Endothelial cell of hepatic sinusoid (primary cell): Measurements from ENCODE around the gene DOCK11.

Source experiments
- in situ Hi-C: cut with HindIII; loops from 2 replicates; pipeline ENCODE4 v1.10.0; 2017; ENCODE audit warnings: low sequenced_read_pairs

The DOCK11 gene

DNA sequence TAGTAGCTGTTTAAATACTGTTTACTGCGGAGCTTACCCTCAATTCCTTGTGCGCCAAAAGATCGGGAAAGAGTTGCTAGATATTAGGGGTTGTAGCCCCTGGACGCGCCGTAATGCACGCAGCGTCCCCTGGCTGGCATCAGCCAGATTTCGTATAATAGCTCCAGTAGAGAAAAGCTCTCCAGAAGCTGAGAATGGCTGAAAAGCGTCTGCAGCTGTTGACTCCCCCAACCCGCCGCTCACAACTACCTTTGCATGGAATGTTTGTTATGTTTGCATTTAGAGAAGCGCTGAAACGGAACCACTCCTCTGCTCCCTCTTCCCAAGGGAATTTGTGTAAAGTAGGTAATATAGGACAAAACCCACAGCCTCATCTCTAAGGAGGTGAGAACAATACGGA, 3.7 kb downstream of the DOCK11 start:
- in situ Hi-C loops = no loop called here

DNA sequence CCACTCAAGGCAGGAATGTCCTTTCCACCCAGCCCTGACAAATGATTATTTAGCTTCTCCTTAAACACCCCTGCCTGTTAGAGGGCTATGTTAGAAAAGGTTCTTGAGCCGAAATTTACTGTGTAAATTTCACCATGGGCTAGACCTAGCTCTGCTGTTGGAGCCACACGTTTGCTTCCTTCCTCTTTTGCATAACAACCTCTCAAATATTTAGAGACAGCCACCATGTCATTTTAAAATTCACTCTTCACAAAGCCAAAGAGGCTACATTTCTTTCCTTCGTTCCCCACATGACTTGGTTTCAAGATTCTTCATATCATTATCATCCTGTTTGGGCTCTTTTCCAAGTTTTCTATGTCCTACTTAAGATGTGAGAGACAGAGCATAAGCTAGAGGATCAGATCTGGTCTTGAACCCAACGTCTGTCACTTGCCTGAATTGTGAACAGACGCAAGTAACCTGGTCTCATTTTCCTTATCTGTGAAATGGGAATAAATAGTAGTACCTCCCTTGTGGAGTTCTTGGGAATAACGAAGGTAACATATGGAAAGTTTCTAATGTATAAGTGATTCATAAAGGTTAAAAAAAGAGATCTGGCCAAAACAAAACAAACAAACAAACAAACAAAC, 6.7 kb downstream of the DOCK11 start:
- in situ Hi-C loops = no loop called here

DNA sequence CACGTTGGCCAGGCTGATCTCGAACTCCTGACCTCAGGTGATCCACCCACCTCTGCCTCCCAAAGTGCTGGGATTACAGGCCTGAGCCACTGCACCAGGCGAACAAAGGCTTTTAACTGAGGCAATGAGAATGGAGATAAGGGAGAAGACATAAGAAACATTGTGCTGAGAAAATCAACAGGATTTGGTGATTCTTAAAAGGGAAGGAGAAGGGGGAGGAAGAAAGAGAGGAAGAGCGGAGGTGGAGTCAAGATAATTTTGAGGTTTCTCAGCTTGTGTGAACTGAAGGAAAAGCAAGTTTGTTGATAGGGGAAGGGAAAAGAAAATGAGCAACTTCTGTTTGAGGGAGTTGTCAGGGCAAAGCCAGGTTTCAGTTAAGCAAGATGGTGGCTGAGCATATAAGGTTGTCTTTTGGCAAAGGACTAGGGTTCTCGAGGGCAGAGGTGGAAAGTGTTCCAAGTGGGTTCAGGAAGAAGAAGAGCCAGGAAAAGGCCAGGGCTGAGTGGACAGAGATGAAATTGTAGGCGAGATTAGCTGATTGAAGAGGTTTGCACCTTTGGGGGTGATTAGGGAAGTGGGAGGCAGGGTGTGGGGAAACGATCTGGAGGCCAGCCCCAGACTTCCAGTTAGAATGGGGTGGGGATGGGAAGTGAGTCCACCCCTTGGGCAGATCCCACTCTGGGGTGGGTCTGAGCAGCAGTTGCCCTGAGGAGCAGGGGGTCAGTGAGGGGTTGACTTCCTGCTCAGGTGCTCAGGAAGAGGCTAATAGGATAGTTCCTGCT, 7.8 kb downstream of the DOCK11 start:
- in situ Hi-C loops = no loop called here

- in situ Hi-C loops = no loop called here
These were observed 9.0 kb downstream of the DOCK11 start for GRCh38 chrX:118504581-118504980.

GRCh38 chrX:118506805-118507480, 11.3 kb downstream of the DOCK11 start:
- in situ Hi-C loops = no loop called here

DNA sequence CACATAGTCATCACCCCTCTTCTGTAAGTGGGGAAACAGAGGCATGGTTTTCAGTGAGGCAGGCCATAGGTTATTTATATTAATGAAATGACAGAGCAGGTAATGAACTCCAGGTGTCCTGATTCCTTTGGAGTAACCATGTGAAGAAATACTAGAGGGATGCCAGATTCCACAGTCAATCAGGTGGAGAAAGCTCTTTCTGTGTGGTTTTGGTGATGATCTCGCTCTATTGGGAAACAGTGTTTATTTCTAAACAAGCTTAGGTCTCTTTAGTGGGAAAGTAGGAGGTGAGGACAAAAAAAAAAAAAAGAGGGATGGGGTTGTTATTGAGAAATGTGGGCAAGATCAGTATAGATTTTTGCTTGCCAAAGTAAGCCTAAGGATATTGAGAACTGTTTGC, 12.2 kb downstream of the DOCK11 start:
- in situ Hi-C loops = no loop called here

DNA sequence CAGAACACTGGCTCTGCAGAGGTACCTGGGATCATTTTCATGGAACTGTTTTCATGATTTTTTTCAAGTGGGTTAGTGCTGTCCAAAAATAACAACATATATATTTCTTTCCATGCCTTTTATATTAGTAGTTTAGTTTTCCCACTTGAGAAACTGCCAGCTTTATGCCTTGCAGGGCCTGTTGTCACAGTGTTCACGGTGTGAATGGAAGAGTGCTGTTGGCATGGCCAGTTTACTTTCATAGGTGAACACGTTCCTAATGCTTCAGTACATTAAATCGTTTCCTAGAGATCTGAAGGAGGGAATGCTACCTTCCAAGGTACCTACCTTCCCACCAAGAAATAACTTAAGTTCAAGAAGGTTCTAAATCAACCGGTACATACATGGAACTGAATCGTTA, 12.6 kb downstream of the DOCK11 start:
- in situ Hi-C loops = no loop called here

GRCh38 chrX:118508635-118509034, 13.0 kb downstream of the DOCK11 start:
- in situ Hi-C loops = no loop called here

GRCh38 chrX:118510111-118510510, 14.5 kb downstream of the DOCK11 start:
- in situ Hi-C loops = no loop called here

DNA sequence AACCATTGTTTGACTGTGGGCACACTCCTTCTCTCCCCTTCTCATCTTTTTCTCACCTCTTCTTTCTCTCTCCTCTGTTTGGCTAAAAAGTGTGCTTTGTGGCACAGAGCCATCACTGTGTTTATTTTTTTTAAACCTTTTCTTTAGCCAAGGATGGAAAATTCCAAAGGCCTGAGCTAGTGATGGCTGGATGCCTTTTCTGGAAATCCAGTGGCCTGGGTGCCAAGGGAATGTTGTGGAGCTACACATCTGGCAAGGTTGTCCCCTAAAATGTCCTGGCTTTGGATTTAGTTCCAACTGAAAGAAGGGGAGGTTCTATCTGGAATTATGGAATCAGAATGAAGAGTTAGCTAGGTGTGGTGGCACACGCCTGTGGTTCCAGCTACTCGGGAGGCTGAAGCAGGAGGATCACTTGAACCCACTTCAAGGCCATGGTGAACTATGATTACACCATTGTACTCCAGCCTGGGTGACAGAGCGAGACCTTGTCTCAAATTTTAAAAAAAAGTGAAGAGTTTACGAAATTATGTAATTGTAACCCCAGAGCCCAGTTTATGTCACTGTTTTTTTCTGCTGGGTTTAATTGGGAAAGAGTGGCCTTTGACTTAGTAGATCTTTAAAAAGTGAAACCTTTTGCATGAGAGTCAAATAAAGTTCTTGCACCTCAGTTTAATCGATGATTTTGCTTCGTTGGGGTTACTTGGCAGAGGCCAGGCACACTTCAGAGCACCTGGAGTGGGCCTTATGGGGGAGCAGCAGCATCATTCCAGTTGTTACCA, 17.7 kb downstream of the DOCK11 start:
- in situ Hi-C loops = no loop called here

- in situ Hi-C loops = no loop called here
These were observed 24.0 kb downstream of the DOCK11 start for GRCh38 chrX:118519411-118520215.

- in situ Hi-C loops = no loop called here
These were observed 24.9 kb downstream of the DOCK11 start for GRCh38 chrX:118520216-118521206.

GRCh38 chrX:118521435-118521834, 25.8 kb downstream of the DOCK11 start:
- in situ Hi-C loops = no loop called here

DNA sequence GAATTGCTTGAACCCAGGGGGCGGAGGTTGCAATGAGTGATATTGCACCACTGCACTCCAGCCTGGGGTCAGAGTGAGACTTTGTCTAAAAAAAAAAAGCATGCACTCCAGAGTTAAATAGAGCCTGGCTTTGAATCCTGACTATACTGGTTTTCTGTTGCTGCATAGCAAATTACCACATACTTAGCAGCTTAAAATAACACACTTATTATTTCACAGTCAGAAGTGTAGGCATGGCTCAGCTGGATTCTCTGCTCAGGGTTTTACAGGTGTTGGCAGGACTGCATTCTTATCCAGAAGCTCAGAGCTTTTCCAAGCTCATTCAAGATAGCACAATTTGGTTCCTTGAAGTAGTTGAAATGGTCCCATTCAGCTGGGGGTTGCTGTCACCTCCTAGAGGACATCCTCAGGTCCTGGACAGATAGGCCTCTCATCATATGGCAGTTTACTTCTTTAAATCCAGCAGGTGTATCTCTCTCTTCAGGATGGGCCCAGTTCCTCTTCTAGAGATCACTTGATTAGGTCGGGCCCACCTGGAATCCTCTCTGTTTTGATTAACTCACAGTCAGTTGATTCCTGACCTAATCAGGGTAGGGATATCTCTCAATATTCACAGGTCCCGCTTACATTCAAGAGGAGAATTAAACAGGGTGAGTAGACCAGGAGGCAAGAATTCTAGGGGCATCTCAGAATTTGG, 26.8 kb downstream of the DOCK11 start:
- in situ Hi-C loops = no loop called here

- in situ Hi-C loops = no loop called here
These were observed 28.3 kb downstream of the DOCK11 start for GRCh38 chrX:118523920-118524319.

DNA sequence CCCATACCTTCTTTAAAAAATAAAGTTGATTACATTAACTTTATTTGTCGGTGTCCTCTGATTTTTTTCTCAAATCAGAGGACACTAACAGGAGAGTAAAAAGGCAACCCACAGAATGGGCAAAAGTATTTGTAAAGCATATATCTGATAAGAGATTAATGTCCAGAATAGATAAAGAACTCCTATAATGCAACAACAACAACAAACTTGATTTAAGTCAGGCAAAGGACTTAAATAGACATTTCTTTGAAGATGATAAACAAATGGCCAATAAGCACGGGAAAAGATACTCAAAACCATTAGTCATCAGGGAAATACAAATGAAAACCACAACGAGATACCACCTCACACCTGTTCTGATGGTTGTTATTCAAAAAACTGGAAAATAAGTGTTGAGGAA, 28.7 kb downstream of the DOCK11 start:
- in situ Hi-C loops = no loop called here

DNA sequence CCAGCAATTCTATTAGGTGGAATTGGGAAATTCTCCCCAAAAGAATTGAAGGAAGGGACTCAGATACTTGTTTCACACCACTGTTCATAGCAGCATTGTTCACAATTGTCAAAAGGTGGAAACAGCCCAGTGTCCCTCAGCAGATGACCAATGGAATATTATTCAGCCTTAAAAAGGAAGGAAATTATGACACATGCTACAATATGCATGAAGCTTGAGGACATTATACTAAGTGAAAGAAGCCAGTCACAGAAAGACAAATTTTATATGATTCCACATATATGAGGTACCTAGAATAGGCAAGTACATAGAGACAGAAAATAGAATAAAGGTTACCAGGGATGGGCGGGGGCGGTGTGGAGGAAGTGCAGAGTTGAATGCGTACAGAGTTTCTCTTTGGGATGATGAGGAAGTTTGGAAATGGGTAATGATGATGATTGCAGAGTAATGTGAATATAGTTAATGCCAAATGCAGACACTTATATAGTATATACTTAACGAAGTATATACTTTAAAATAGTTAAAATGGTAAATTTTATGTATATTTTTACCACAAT, 29.6 kb downstream of the DOCK11 start:
- in situ Hi-C loops = no loop called here

GRCh38 chrX:118526149-118526548, 30.5 kb downstream of the DOCK11 start:
- in situ Hi-C loops = no loop called here
